Measurements from ENCODE around the gene LINGO4.

GRCh38 chr1:151853411-151853943 lies 48.3 kb upstream of the LINGO4 start, which contains the start of gene THEM5:
- no peak for TF ChIP-seq CSRNP3 (CRISPR knock-in tag; IDR thresholded peaks at IDR 0.05)
- no peak for TF ChIP-seq ZNF565 (CRISPR knock-in tag; conservative IDR thresholded peaks at IDR 0.05; ENCODE audit: low read depth)
- TF ChIP-seq ZNF70 (CRISPR knock-in tag; IDR thresholded peaks at IDR 0.05) = no peak
- TF ChIP-seq PPARA (CRISPR knock-in tag; IDR thresholded peaks at IDR 0.05; ENCODE audit: borderline replicate concordance) = no peak
